Keratinocyte (primary cell): Measurements from ENCODE around the gene RRP1. TPM values are rescaled to one million over a fixed set of nuclear protein-coding genes. Genes with fewer than 3 reads are reported as not detected.

Experiments
- DNase-seq: peaks from one replicate; pipeline ENCODE4 v3.0.0-alpha.2; 2011; ENCODE audit warnings: low read depth, missing footprints, low spot score
- FAIRE-seq: peaks from 2 replicates; lab custom pipeline; 2011; peaks lifted over from hg19 to GRCh38; lab: Jason Lieb, UNC
- H2AFZ ChIP-seq: 2 replicates; pipeline ENCODE4 v1.6.0; 2012; ENCODE audit warnings: low read length, control low read depth, inconsistent platforms; ENCODE audit not compliant: control insufficient read depth
- H3K27ac ChIP-seq: 2 replicates; pipeline ENCODE4 v1.5.1; 2011; ENCODE audit warnings: low read length; ENCODE audit not compliant: control insufficient read depth, insufficient read depth
- H3K27me3 ChIP-seq: 3 replicates; pipeline ENCODE4 v1.6.0; 2011; ENCODE audit warnings: low read length; ENCODE audit not compliant: control insufficient read depth, insufficient read depth; ENCODE audit errors: extremely low read depth
- H3K36me3 ChIP-seq, 2 experiments: 2 replicates in 1 of 2; 3 replicates in 1 of 2; pipeline ENCODE4 v1.5.1; 2011; ENCODE audit warnings: low read length in 2 of 2, mild to moderate bottlenecking in 1 of 2; ENCODE audit not compliant: control insufficient read depth in 2 of 2, insufficient read depth in 2 of 2; ENCODE audit errors: extremely low read depth in 1 of 2
- H3K4me1 ChIP-seq: 3 replicates; pipeline ENCODE4 v1.5.1; 2011; ENCODE audit warnings: low read length; ENCODE audit not compliant: control insufficient read depth, insufficient read depth; ENCODE audit errors: extremely low read depth
- H3K4me2 ChIP-seq: 3 replicates; pipeline ENCODE4 v1.6.0; 2011; ENCODE audit warnings: low read depth, low read length; ENCODE audit not compliant: control insufficient read depth, insufficient read depth; ENCODE audit errors: extremely low read depth
- H3K4me3 ChIP-seq, 3 experiments: fragments of 200-600 bp in 1 of 3; sonication (generic) in 1 of 3; 2 replicates in 2 of 3; 3 replicates in 1 of 3; pipeline ENCODE4 v1.5.1; 2011 to 2016; ENCODE audit warnings: low read length in 3 of 3, mild to moderate bottlenecking in 3 of 3, control low read depth in 2 of 3, inconsistent platforms in 1 of 3, low read depth in 1 of 3, mixed read lengths in 1 of 3, mixed run types in 1 of 3, moderate library complexity in 1 of 3; ENCODE audit not compliant: control insufficient read depth in 2 of 3, insufficient read depth in 2 of 3; ENCODE audit errors: extremely low read depth in 1 of 3
- H3K79me2 ChIP-seq: 2 replicates; pipeline ENCODE4 v1.6.0; 2012; ENCODE audit warnings: low read length; ENCODE audit not compliant: control insufficient read depth, insufficient read depth
- H3K9ac ChIP-seq: 3 replicates; pipeline ENCODE4 v1.6.0; 2011; ENCODE audit warnings: low read length; ENCODE audit not compliant: control insufficient read depth, insufficient read depth; ENCODE audit errors: extremely low read depth
- H3K9me1 ChIP-seq: 3 replicates; pipeline ENCODE4 v1.6.0; 2011; ENCODE audit warnings: low read length; ENCODE audit not compliant: control insufficient read depth, insufficient read depth; ENCODE audit errors: extremely low read depth
- H3K9me3 ChIP-seq: 2 replicates; pipeline ENCODE4 v1.5.1; 2012; ENCODE audit warnings: low read depth, low read length; ENCODE audit not compliant: control insufficient read depth
- H4K20me1 ChIP-seq: 3 replicates; pipeline ENCODE4 v1.6.0; 2011; ENCODE audit warnings: low read length; ENCODE audit not compliant: control insufficient read depth, insufficient read depth; ENCODE audit errors: extremely low read depth
- CTCF ChIP-seq, 3 experiments: IDR thresholded peaks in 1 of 3; conservative IDR thresholded peaks in 1 of 3; optimal IDR thresholded peaks in 1 of 3; 2 replicates in 2 of 3; 3 replicates in 1 of 3; pipeline versions ENCODE3 to v1.5.1; 2011; ENCODE audit warnings: low read length in 3 of 3, mild to moderate bottlenecking in 3 of 3, moderate library complexity in 2 of 3, control low read depth in 1 of 3, inconsistent platforms in 1 of 3; ENCODE audit not compliant: insufficient read depth in 2 of 3; ENCODE audit errors: extremely low read depth in 1 of 3
- EZH2 ChIP-seq: IDR thresholded peaks from one replicate; pipeline ENCODE4 v1.6.1; 2012; ENCODE audit warnings: inconsistent platforms, mild to moderate bottlenecking, low read length, moderate library complexity
- dilution Hi-C: fragments of 300-500 bp; cut with MboI; formaldehyde crosslinking; loops from one replicate; pipeline ENCODE4 v1.7.0; 2020; ENCODE audit warnings: low sequenced_read_pairs; ENCODE audit not compliant: extremely low pct_ligation_motif_present
- polyA plus RNA-seq, 5 experiments: library from polyadenylated mRNA; depleted of rRNA in 3 of 5; stranded (reverse) in 3 of 5; stranded (forward) in 1 of 5; unstranded in 1 of 5; fragments of >200 nt; gene quantifications; 1 replicate in 1 of 5; 2 replicates in 3 of 5; 3 replicates in 1 of 5; pipeline versions ENCODE4 v1.2.1 to v1.2.3, GENCODE V29; 2011 to 2012; ENCODE audit warnings: missing spikeins in 2 of 5, low read depth in 1 of 5, low replicate concordance in 1 of 5
- small RNA-seq, 3 experiments: library from RNA; depleted of rRNA; stranded (forward); fragments of <200 nt; gene quantifications; one replicate each; pipeline ENCODE3, GENCODE V24; 2012; ENCODE audit warnings: low read depth in 3 of 3, low replicate concordance in 1 of 3; ENCODE audit not compliant: insufficient read length in 3 of 3

The RRP1 gene
- polyA plus RNA-seq, 1 donor (not counting 4 experiments of a cell fraction or from before 2014, with no cell fraction given): 25.0 TPM

DNA sequence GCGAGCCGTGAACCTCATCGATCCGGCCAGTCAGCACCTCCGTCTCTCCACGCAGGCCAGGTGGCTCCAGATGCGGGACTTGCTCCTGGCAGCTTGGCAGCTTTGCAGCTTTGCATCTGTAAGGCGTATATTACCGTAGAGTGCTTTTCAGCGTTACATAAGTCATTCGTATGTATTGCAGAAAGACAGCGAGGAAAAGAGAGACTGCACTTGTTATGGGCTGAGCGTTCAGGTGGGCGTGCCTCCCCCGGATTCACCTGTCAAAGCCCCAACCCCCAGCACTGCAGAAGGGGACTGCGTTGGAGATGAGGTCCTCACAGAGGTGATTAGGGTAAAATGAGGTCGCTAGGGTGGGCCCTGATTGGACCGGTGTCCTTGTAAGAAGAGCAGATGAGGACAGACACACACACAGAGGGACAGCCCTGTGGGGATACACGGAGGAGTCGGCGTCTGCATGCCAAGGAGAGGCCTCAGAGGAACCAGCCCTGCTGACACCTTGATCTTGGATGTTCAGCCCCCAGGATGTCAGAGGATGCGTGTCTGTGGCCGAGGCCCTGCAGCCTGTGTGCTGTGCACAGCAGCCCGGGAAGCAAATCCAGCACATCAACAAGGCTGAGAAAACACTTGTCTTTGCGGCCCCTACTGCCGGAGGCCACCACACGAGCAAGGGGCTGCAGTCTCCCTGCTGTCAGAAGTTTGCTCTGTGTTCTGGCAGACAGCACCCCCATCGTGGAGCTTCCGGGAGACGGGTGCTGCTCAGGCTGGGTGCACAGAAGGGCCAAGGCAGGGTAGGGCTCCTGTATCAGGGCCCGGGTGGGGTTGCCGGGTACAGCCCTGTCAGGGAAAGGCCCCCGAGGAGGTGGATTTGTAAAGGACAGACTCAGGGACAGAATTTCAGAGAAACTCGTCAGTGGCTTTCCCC is 64.7 kb downstream of the RRP1 start:
- TF ChIP-seq CTCF (optimal IDR thresholded peaks at IDR 0.05 in 1 of 3, IDR thresholded peaks at IDR 0.05 in 1 of 3, conservative IDR thresholded peaks at IDR 0.05 in 1 of 3; ENCODE audit: extremely low read depth in 1 of 3, insufficient read depth in 2 of 3, low read length in 3 of 3): no peak
- no peak for TF ChIP-seq EZH2
- DNase-seq (no peak), FAIRE-seq (no peak)
- no peak overlapping the region for H3K4me2 ChIP-seq
- no peaks in the 10 kb centered on the region for H3K9me3 ChIP-seq
- no peaks in the 10 kb centered on the region for H3K36me3 ChIP-seq
- no peak overlapping the region for H3K27ac ChIP-seq
- H3K79me2 ChIP-seq: no peaks in the 10 kb centered on the region
- H4K20me1 ChIP-seq: peaks cover 4% of the 10 kb centered on the region
- no peaks in the 10 kb centered on the region for H3K4me1 ChIP-seq
- H3K9ac ChIP-seq: no peak overlapping the region
- no peaks in the 10 kb centered on the region for H3K9me1 ChIP-seq
- no peak overlapping the region for H3K4me3 ChIP-seq
- peaks cover 7% of the 10 kb centered on the region for H3K27me3 ChIP-seq
- no peak overlapping the region for H2AFZ ChIP-seq
- dilution Hi-C loops: no loop called here

Small RNA genes lying within 50 kb of the gene (small RNA-seq; reads per million reads assigned to genes)
- 0 reads per million in 3 experiments for gene AP001052.1

Other genes starting within 250 kb of the RRP1 start
- gene HSF2BP, start 130.1 kb upstream of the RRP1 start, polyA plus RNA-seq: 6.1 to 8.7 TPM (median 6.7 TPM) in 3 replicates
- 13.0 to 24.0 TPM (median 19.8 TPM) in 3 replicates for gene RRP1B, start 130.0 kb upstream of the RRP1 start, polyA plus RNA-seq
- gene PDXK, start 70.4 kb upstream of the RRP1 start, polyA plus RNA-seq: 144 to 211 TPM (median 154 TPM) in 3 replicates
- 126 to 167 TPM (median 152 TPM) in 3 replicates for gene CSTB, start 13.3 kb upstream of the RRP1 start, polyA plus RNA-seq
- 21.6 to 23.4 TPM (median 21.7 TPM) in 3 replicates for gene AGPAT3, start 75.6 kb downstream of the RRP1 start, polyA plus RNA-seq
- 17.5 to 22.0 TPM (median 21.6 TPM) in 3 replicates for gene TRAPPC10, start 222.7 kb downstream of the RRP1 start, polyA plus RNA-seq